DND-41 (cell line): ENCODE measurements around the gene HTR3C.
"Not testable (repeated sequence)": the region's sequence is repeated elsewhere in the genome, so short reads cannot be mapped to it uniquely, and the experiment has no call there.

ENCODE experiments used
- ATAC-seq: fragments of 200-7000 bp; cut with Tn5 transposase; 3 replicates; pipeline ENCODE4 v1.9.1; 2021; ENCODE audit warnings: low read depth; ENCODE audit not compliant: insufficient read depth
- DNase-seq: peaks from one replicate; pipeline ENCODE4 v3.0.0-alpha.2; 2020
- H2AFZ ChIP-seq: 2 replicates; pipeline ENCODE4 v1.6.0; 2012; ENCODE audit warnings: low read depth, low read length
- H3K27ac ChIP-seq: 2 replicates; pipeline ENCODE4 v1.5.1; 2012; ENCODE audit warnings: low read length, inconsistent platforms
- H3K27me3 ChIP-seq: fragments of 200-600 bp; sonication (generic); 2 replicates; pipeline ENCODE4 v1.6.0; 2012; ENCODE audit warnings: low read length, mild to moderate bottlenecking, inconsistent platforms; ENCODE audit not compliant: insufficient read depth, poor library complexity
- H3K36me3 ChIP-seq: 2 replicates; pipeline ENCODE4 v1.5.1; 2012; ENCODE audit warnings: low read length, inconsistent platforms; ENCODE audit not compliant: insufficient read depth
- H3K4me1 ChIP-seq: 2 replicates; pipeline ENCODE4 v1.5.1; 2012; ENCODE audit warnings: mild to moderate bottlenecking, low read length; ENCODE audit not compliant: insufficient read depth
- H3K4me2 ChIP-seq: 2 replicates; pipeline ENCODE4 v1.6.0; 2012; ENCODE audit warnings: mild to moderate bottlenecking, moderate library complexity, low read length, inconsistent platforms; ENCODE audit not compliant: insufficient read depth
- H3K4me3 ChIP-seq, 2 experiments: fragments of 200-600 bp in 1 of 2; shearing (Covaris generic) in 1 of 2; 2 replicates each; pipeline ENCODE4 v1.5.1; 2012 to 2016; ENCODE audit warnings: inconsistent platforms in 2 of 2, low read length in 2 of 2, mild to moderate bottlenecking in 2 of 2, low read depth in 1 of 2, moderate library complexity in 1 of 2
- H3K79me2 ChIP-seq: 2 replicates; pipeline ENCODE4 v1.6.0; 2012; ENCODE audit warnings: low read length, inconsistent platforms; ENCODE audit not compliant: insufficient read depth
- H3K9ac ChIP-seq: 2 replicates; pipeline ENCODE4 v1.6.0; 2012; ENCODE audit warnings: low read depth, mild to moderate bottlenecking, inconsistent platforms, low read length, moderate library complexity
- H3K9me3 ChIP-seq: 2 replicates; pipeline ENCODE4 v1.5.1; 2012; ENCODE audit warnings: low read length, moderate library complexity, mild to moderate bottlenecking, inconsistent platforms; ENCODE audit not compliant: insufficient read depth, severe bottlenecking
- H4K20me1 ChIP-seq: 2 replicates; pipeline ENCODE4 v1.6.0; 2012; ENCODE audit warnings: low read length; ENCODE audit not compliant: insufficient read depth
- CTCF ChIP-seq: IDR thresholded peaks from 2 replicates; pipeline ENCODE4 v1.5.1; 2012; ENCODE audit warnings: borderline replicate concordance, low read length, moderate library complexity, mild to moderate bottlenecking; ENCODE audit not compliant: poor library complexity, severe bottlenecking; ENCODE audit errors: extremely low read depth
- EZH2 ChIP-seq: IDR thresholded peaks from 3 replicates; pipeline ENCODE4 v1.6.1; 2012; ENCODE audit warnings: borderline replicate concordance, low read depth, mild to moderate bottlenecking, moderate library complexity, low read length, inconsistent platforms; ENCODE audit not compliant: severe bottlenecking

HTR3C gene

GRCh38 chr3:184022323-184022722 lies 30.5 kb upstream of the HTR3C start:
- Histone ChIP-seq H4K20me1 (no peaks in the 10 kb centered on the region), H3K4me3 (no peak overlapping the region), H3K4me2 (no peak overlapping the region), H3K9ac (no peak overlapping the region), H2AFZ (no peak overlapping the region), H3K27ac (no peak overlapping the region), H3K79me2 (peaks cover 4% of the 10 kb centered on the region; the same call in 1 of the 2 replicates), H3K36me3 (0 out of 2 replicates have a peak, but pooled peaks cover 2% of the 10 kb centered on the region), H3K9me3 (no peaks in the 10 kb centered on the region), H3K4me1 (peaks cover 7% of the 10 kb centered on the region), H3K27me3 (peaks cover 3% of the 10 kb centered on the region)
- ATAC-seq (no peak), DNase-seq (no peak)
- TF ChIP-seq EZH2, result no peak
- TF ChIP-seq CTCF, result no peak

- H3K4me2 ChIP-seq, H2AFZ ChIP-seq, DNase-seq, H3K4me1 ChIP-seq, ATAC-seq, H3K27me3 ChIP-seq, H3K4me3 ChIP-seq, H3K9ac ChIP-seq, H4K20me1 ChIP-seq, H3K36me3 ChIP-seq, H3K79me2 ChIP-seq, H3K9me3 ChIP-seq, H3K27ac ChIP-seq: not testable (repeated sequence)
These were observed 27.6 kb upstream of the HTR3C start for GRCh38 chr3:184025256-184025655.

GRCh38 chr3:184028275-184028890 lies 24.5 kb upstream of the HTR3C start:
- H3K27ac ChIP-seq, H2AFZ ChIP-seq, H3K9ac ChIP-seq, ATAC-seq, H3K4me1 ChIP-seq, H3K79me2 ChIP-seq, H3K27me3 ChIP-seq, H3K4me2 ChIP-seq, H3K36me3 ChIP-seq, H3K9me3 ChIP-seq, H4K20me1 ChIP-seq, H3K4me3 ChIP-seq, DNase-seq: not testable (repeated sequence)

DNA sequence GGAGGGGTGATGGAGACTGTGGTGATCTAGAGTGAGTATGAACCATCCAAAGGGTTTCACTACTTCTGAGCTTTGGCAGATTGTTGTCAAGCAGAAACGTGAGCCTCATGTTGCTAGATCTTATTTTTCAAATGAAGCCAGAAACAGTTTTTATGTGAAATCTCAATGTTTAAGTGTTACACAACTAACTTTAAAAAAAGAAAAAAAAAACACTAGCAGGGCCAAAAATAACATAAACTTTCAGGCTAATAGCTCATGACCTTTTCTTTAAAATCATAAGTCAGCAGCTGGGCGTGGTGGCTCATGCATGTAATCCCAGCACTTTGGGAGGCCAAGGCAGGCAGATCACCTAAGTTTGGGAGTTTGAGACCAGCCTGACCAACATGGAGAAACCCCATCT lies 23.4 kb upstream of the HTR3C start:
- no peak for TF ChIP-seq EZH2
- H2AFZ ChIP-seq, result no peak overlapping the region
- H3K4me1 ChIP-seq, result no peaks in the 10 kb centered on the region
- H3K9ac ChIP-seq, result no peak overlapping the region
- H4K20me1 ChIP-seq, result no peaks in the 10 kb centered on the region
- H3K4me2 ChIP-seq, result no peak overlapping the region
- H3K4me3 ChIP-seq, result no peak overlapping the region
- no peaks in the 10 kb centered on the region for H3K27me3 ChIP-seq
- no peaks in the 10 kb centered on the region for H3K36me3 ChIP-seq
- ATAC-seq (no peak), DNase-seq (no peak)
- no peaks in the 10 kb centered on the region for H3K9me3 ChIP-seq
- H3K27ac ChIP-seq, result no peak overlapping the region
- no peaks in the 10 kb centered on the region for H3K79me2 ChIP-seq

GRCh38 chr3:184030536-184030935 lies 22.3 kb upstream of the HTR3C start:
- no peak overlapping the region for H3K4me2 ChIP-seq
- TF ChIP-seq EZH2, result no peak
- no peak for TF ChIP-seq CTCF
- DNase-seq (no peak), ATAC-seq (no peak)
- no peak overlapping the region for H3K9ac ChIP-seq
- H4K20me1 ChIP-seq, result no peaks in the 10 kb centered on the region
- no peak overlapping the region for H3K27ac ChIP-seq
- H2AFZ ChIP-seq, result no peak overlapping the region
- no peak overlapping the region for H3K4me3 ChIP-seq
- no peaks in the 10 kb centered on the region for H3K79me2 ChIP-seq
- peaks cover 6% of the 10 kb centered on the region for H3K27me3 ChIP-seq
- H3K36me3 ChIP-seq, result no peaks in the 10 kb centered on the region
- H3K4me1 ChIP-seq, result no peaks in the 10 kb centered on the region
- H3K9me3 ChIP-seq, result no peaks in the 10 kb centered on the region
